Measurements from ENCODE around the gene LYRM4.

DNA sequence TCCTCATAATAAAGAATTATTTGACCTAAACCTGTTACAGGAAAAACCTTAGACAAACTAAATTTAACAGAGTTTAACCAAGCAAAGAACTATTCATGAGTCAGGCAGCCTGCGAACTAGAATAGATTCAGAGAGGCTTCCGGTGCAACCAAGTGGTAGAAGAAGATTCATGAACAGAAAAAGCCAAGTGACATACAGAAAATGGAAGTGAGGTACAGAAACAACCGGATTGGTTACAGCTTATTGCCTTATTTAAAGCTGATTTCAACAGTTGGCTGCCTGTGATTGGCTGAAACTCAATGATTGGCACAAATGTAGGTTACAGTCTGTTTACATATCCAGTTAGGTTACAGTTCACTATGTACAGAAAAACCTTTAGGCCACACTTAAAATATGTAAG is 165.5 kb downstream of the LYRM4 start:
- TF ChIP-seq, protein P1, sequence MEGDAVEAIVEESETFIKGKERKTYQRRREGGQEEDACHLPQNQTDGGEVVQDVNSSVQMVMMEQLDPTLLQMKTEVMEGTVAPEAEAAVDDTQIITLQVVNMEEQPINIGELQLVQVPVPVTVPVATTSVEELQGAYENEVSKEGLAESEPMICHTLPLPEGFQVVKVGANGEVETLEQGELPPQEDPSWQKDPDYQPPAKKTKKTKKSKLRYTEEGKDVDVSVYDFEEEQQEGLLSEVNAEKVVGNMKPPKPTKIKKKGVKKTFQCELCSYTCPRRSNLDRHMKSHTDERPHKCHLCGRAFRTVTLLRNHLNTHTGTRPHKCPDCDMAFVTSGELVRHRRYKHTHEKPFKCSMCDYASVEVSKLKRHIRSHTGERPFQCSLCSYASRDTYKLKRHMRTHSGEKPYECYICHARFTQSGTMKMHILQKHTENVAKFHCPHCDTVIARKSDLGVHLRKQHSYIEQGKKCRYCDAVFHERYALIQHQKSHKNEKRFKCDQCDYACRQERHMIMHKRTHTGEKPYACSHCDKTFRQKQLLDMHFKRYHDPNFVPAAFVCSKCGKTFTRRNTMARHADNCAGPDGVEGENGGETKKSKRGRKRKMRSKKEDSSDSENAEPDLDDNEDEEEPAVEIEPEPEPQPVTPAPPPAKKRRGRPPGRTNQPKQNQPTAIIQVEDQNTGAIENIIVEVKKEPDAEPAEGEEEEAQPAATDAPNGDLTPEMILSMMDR (IDR thresholded peaks at IDR 0.05; ENCODE audit: poor library complexity, severe bottlenecking): no peak
- TF ChIP-seq RAD21 (conservative IDR thresholded peaks at IDR 0.05) (no peak), POLR2AphosphoS5 (IDR thresholded peaks at IDR 0.05) (no peak), EZH2 (IDR thresholded peaks at IDR 0.05; ENCODE audit: borderline replicate concordance, insufficient read depth, low read length, poor library complexity, severe bottlenecking) (no peak)
- TF ChIP-seq, protein P2, sequence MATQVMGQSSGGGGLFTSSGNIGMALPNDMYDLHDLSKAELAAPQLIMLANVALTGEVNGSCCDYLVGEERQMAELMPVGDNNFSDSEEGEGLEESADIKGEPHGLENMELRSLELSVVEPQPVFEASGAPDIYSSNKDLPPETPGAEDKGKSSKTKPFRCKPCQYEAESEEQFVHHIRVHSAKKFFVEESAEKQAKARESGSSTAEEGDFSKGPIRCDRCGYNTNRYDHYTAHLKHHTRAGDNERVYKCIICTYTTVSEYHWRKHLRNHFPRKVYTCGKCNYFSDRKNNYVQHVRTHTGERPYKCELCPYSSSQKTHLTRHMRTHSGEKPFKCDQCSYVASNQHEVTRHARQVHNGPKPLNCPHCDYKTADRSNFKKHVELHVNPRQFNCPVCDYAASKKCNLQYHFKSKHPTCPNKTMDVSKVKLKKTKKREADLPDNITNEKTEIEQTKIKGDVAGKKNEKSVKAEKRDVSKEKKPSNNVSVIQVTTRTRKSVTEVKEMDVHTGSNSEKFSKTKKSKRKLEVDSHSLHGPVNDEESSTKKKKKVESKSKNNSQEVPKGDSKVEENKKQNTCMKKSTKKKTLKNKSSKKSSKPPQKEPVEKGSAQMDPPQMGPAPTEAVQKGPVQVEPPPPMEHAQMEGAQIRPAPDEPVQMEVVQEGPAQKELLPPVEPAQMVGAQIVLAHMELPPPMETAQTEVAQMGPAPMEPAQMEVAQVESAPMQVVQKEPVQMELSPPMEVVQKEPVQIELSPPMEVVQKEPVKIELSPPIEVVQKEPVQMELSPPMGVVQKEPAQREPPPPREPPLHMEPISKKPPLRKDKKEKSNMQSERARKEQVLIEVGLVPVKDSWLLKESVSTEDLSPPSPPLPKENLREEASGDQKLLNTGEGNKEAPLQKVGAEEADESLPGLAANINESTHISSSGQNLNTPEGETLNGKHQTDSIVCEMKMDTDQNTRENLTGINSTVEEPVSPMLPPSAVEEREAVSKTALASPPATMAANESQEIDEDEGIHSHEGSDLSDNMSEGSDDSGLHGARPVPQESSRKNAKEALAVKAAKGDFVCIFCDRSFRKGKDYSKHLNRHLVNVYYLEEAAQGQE (IDR thresholded peaks at IDR 0.05; ENCODE audit: borderline replicate concordance): no peak

All from neural cell (in vitro differentiated cells).